ENCODE measurements around the gene ANKS6. TPM values are rescaled to one million over a fixed set of nuclear protein-coding genes. Genes with fewer than 3 reads are reported as not detected.

The ANKS6 gene
- total RNA-seq, 1 donor from 2014 or later: 6.3 TPM

GRCh38 chr9:98742325-98743280, 53.8 kb downstream of the ANKS6 start:
- intact Hi-C loops (cut with micrococcal nuclease): no loop called here

- intact Hi-C loops (cut with micrococcal nuclease): no loop called here
Measured at GRCh38 chr9:98740226-98740881, 56.0 kb downstream of the ANKS6 start.

GRCh38 chr9:98738741-98739140, 57.6 kb downstream of the ANKS6 start:
- intact Hi-C loops (cut with micrococcal nuclease): no loop called here

GRCh38 chr9:98736226-98736625, 60.1 kb downstream of the ANKS6 start:
- intact Hi-C loops (cut with micrococcal nuclease): no loop called here

- intact Hi-C loops (cut with micrococcal nuclease): no loop called here
Measured at GRCh38 chr9:98732801-98733200, 63.6 kb downstream of the ANKS6 start.

- intact Hi-C loops (cut with micrococcal nuclease): no loop called here
Measured at GRCh38 chr9:98732091-98732490, 64.3 kb downstream of the ANKS6 start.

GRCh38 chr9:98730871-98731270, 65.5 kb downstream of the ANKS6 start:
- intact Hi-C loops (cut with micrococcal nuclease): no loop called here

- intact Hi-C loops (cut with micrococcal nuclease): no loop called here
Measured at GRCh38 chr9:98728500-98728899, 67.9 kb downstream of the ANKS6 start.

GRCh38 chr9:98727428-98727827, 68.9 kb downstream of the ANKS6 start:
- intact Hi-C loops (cut with micrococcal nuclease): no loop called here

- intact Hi-C loops (cut with micrococcal nuclease): no loop called here
Measured at GRCh38 chr9:98726735-98727134, 69.6 kb downstream of the ANKS6 start.

GRCh38 chr9:98724810-98725530, 71.4 kb downstream of the ANKS6 start:
- intact Hi-C loops (cut with micrococcal nuclease): no loop called here

GRCh38 chr9:98721643-98722042, 74.7 kb downstream of the ANKS6 start:
- intact Hi-C loops (cut with micrococcal nuclease): no loop called here

- intact Hi-C loops (cut with micrococcal nuclease): no loop called here
Measured at GRCh38 chr9:98720402-98720801, 76.0 kb downstream of the ANKS6 start.

GRCh38 chr9:98719055-98719454, 77.3 kb downstream of the ANKS6 start:
- intact Hi-C loops (cut with micrococcal nuclease): no loop called here

GRCh38 chr9:98714833-98715232, 81.5 kb downstream of the ANKS6 start:
- intact Hi-C loops (cut with micrococcal nuclease): no loop called here

GRCh38 chr9:98712987-98713386, 83.4 kb downstream of the ANKS6 start:
- intact Hi-C loops (cut with micrococcal nuclease): no loop called here

GRCh38 chr9:98709968-98710965, 86.1 kb downstream of the ANKS6 start:
- intact Hi-C loops (cut with micrococcal nuclease): no loop called here

- intact Hi-C loops (cut with micrococcal nuclease): no loop called here
Measured at GRCh38 chr9:98708933-98709911, 87.1 kb downstream of the ANKS6 start, which contains the start of gene GABBR2. Gene GABBR2, minus strand, starts transcription at chr9:98708935. Its CDS starts 198 bp downstream, at chr9:98708737.

All from T-helper 2 cell treated with Interferon-gamma antibody and Interleukin-4, amounts not matched to agents 100 ng/mL and 5 ng/mL, for 36 hours (primary cell).